Spleen (tissue), 11 donors: ENCODE measurements around the gene MCM3AP. TPM values are rescaled to one million over a fixed set of nuclear protein-coding genes. Genes with fewer than 3 reads are reported as not detected.

Experiments used
- DNase-seq: peaks from one replicate; pipeline ENCODE4 v3.0.0-alpha.2; 2020
- H3K27ac ChIP-seq, 8 donors: fragments of 200-600 bp; sonication (generic) in 7 of 8; 1 replicate in 4 of 8; 2 replicates in 4 of 8; pipeline versions ENCODE4 v1.5.0 to v1.8.0; 2016 to 2021; ENCODE audit warnings: inconsistent platforms in 4 of 8, mild to moderate bottlenecking in 4 of 8, moderate library complexity in 1 of 8
- H3K27me3 ChIP-seq, 7 donors: fragments of 200-600 bp; sonication (generic) in 6 of 7; replicated peaks in 1 of 7; 1 replicate in 4 of 7; 2 replicates in 3 of 7; pipeline versions ENCODE4 v1.5.0 to v1.8.0; 2016 to 2021; ENCODE audit warnings: inconsistent platforms in 3 of 7, mild to moderate bottlenecking in 1 of 7
- H3K36me3 ChIP-seq, 6 donors: fragments of 200-600 bp; sonication (generic) in 5 of 6; 1 replicate in 4 of 6; 2 replicates in 2 of 6; pipeline versions ENCODE4 v1.5.0 to v1.8.0; 2016 to 2021; ENCODE audit warnings: inconsistent platforms in 2 of 6
- H3K4me1 ChIP-seq, 6 donors: fragments of 200-600 bp; sonication (generic) in 5 of 6; 1 replicate in 3 of 6; 2 replicates in 3 of 6; pipeline versions ENCODE4 v1.5.0 to v1.8.0; 2016 to 2021; ENCODE audit warnings: inconsistent platforms in 3 of 6
- H3K4me3 ChIP-seq, 8 donors: fragments of 200-600 bp; sonication (generic) in 7 of 8; 1 replicate in 4 of 8; 2 replicates in 4 of 8; pipeline versions ENCODE4 v1.5.0 to v1.8.0; 2016 to 2021; ENCODE audit warnings: inconsistent platforms in 4 of 8, mild to moderate bottlenecking in 4 of 8, moderate library complexity in 2 of 8
- H3K9me3 ChIP-seq, 8 donors: fragments of 200-600 bp; sonication (generic) in 7 of 8; 1 replicate in 4 of 8; 2 replicates in 4 of 8; pipeline versions ENCODE4 v1.5.0 to v1.8.0; 2016 to 2021; ENCODE audit warnings: inconsistent platforms in 4 of 8
- POLR2A ChIP-seq, 3 donors: fragments of 450-650 bp; IDR thresholded peaks; one replicate each; pipeline ENCODE4 v1.5.1; 2017; ENCODE audit warnings: antibody characterized with exemption in 3 of 3, mild to moderate bottlenecking in 1 of 3
- POLR2AphosphoS5 ChIP-seq, 3 donors: sonication (generic); formaldehyde crosslinking; IDR thresholded peaks; one replicate each; pipeline ENCODE4 v1.5.1; 2017; ENCODE audit warnings: antibody characterized with exemption in 3 of 3
- WGBS, 5 donors: extraction: QIAGEN DNeasy Blood & Tissue Kit in 3 of 5; methylation state at CpG; one replicate each; pipeline versions ENCODE4 v1.1.5 to v1.1.7; 2013 to 2018; 5-methylcytosine and 5-hydroxymethylcytosine counted together
- intact Hi-C: fragments of 100-400 bp; cut with DNase I; formaldehyde crosslinking; loops from one replicate; pipeline ENCODE4 v1.15.0; 2023; ENCODE audit warnings: low total_unique reads
- polyA plus RNA-seq, 3 donors: library from polyadenylated mRNA; stranded (reverse); fragments of 200-250 nt; gene quantifications; one replicate each; pipeline ENCODE4 v1.2.1, GENCODE V29; 2013
- total RNA-seq, 7 donors: library from RNA; depleted of rRNA in 3 of 7; stranded (reverse); fragments of >200 nt in 3 of 7; fragmentation: NEBNext Ultra II Directional in 4 of 7; extraction: Animal tissue kit (Norgen Biotek cat#: 25700) in 4 of 7; gene quantifications; one replicate each; pipeline versions ENCODE4 v1.1.0 to v1.2.1, GENCODE V29; 2016 to 2021
- TF ChIP-seq, protein P1 (sequence below), 11 experiments: fragments of 200-600 bp in 7 of 11; fragments of 450-650 bp in 4 of 11; sonication (generic) in 4 of 11; IDR thresholded peaks in 8 of 11; conservative IDR thresholded peaks in 3 of 11; 1 replicate in 7 of 11; 2 replicates in 4 of 11; pipeline versions ENCODE4 v1.4.0 to v1.8.0; 2016 to 2021; ENCODE audit warnings: antibody characterized with exemption in 11 of 11, inconsistent platforms in 4 of 11, mild to moderate bottlenecking in 1 of 11
- donor health status: healthy with polysubstance abuse.
- donor health status: DM: no; HTN: no; CAD: no; lungs with moderate emphysema.
- donor health status: DM: no; HTN: no; CAD: no.
- donor health status: Bipolar disorder and iron deficiency.
- donor health status: healthy.
- donor health status: DM: no; HTN: no; CAD: no.
- donor health status: DM: yes; HTN: yes; CAD: no.

MCM3AP gene
- total and polyA plus RNA-seq, 10 donors: 35.2 to 144 (median 103) TPM

DNA sequence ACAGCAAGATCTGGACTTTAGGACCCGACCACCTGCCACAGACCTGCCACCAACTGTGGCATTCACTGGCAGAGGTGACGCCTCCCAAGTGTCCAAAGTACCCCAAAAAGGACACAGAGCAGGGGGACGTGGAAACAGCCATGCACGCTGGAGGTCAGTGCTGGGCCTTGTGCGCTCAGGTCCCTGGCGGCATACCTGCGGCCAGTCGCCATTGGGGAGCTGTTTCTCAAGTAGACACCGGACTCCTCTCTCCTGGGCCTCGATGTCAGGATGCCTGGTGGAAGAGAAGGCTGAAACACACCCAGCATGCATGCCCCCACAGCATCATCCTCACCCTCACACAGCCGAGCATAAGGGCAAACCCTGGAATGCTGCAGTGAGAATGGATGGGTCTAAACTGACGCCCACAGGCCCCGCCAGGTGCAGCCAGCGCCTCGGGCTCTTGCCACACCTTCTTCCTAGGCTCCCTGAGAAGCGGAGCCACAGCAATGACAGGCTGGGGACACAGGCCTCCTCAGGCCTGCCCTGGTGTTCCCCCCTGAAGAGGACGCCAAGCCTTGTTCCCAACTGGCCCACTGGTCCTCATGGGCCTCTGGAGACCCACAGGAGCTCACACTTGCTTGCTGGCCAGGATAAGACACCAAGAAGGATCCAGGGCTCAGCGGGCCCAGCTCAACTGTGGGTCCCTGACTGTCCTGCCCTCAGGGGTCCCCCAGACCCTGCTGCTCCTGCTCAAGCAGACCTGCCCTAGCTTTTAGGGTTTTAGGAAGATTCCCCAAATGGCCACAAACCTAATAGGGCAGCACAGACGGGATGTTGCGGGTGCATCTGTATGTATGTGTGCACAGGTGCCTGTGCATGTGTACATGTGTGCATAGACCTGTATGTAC lies 93.5 kb downstream of the MCM3AP start:
- peaks cover 0 to 77% (median 38%) of the 10 kb centered on the region in 6 donors for H3K36me3 ChIP-seq
- H3K27me3 ChIP-seq: no peaks in the 10 kb centered on the region
- no peak for DNase-seq
- intact Hi-C loops: no loop called here
- H3K9me3 ChIP-seq: no peaks in the 10 kb centered on the region
- H3K4me3 ChIP-seq: no peak overlapping the region
- TF ChIP-seq, protein P1, sequence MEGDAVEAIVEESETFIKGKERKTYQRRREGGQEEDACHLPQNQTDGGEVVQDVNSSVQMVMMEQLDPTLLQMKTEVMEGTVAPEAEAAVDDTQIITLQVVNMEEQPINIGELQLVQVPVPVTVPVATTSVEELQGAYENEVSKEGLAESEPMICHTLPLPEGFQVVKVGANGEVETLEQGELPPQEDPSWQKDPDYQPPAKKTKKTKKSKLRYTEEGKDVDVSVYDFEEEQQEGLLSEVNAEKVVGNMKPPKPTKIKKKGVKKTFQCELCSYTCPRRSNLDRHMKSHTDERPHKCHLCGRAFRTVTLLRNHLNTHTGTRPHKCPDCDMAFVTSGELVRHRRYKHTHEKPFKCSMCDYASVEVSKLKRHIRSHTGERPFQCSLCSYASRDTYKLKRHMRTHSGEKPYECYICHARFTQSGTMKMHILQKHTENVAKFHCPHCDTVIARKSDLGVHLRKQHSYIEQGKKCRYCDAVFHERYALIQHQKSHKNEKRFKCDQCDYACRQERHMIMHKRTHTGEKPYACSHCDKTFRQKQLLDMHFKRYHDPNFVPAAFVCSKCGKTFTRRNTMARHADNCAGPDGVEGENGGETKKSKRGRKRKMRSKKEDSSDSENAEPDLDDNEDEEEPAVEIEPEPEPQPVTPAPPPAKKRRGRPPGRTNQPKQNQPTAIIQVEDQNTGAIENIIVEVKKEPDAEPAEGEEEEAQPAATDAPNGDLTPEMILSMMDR (IDR thresholded peaks at IDR 0.05 in 8 of 11, conservative IDR thresholded peaks at IDR 0.05 in 3 of 11): no peak
- TF ChIP-seq POLR2AphosphoS5 (IDR thresholded peaks at IDR 0.05): no peak
- no peak for TF ChIP-seq POLR2A (IDR thresholded peaks at IDR 0.05)
- WGBS, 5 donors: 89 to 98% (median 97%) methylated on average over 10 to 20 of the region's 20 CpGs
- peaks cover 0 to 7% (median 0%) of the 10 kb centered on the region in 6 donors for H3K4me1 ChIP-seq
- H3K27ac ChIP-seq: no peak overlapping the region

DNA sequence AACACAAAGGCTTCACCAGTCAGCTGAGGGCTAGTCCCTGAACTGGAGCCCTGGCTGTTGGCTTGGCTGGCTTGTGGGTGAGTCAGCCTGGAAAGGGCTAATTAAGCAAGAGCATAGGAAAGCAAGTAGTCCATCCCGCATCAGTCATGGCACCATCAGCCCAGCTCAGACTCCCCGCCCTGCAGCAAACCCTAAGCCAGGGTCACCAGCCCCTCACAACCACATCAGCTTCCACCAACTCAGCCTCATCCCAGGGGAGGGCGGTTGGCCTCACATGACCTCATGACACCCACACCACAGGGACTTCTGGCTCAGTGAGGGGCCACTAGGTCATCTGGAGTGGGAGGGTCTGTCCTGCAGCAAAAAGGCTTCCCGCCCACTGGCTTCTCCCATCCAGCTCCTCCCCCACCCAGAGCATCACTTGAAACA lies 94.1 kb downstream of the MCM3AP start:
- TF ChIP-seq, protein P1 (IDR thresholded peaks at IDR 0.05 in 8 of 11, conservative IDR thresholded peaks at IDR 0.05 in 3 of 11): no peak
- TF ChIP-seq POLR2AphosphoS5 (IDR thresholded peaks at IDR 0.05): no peak
- no peak for TF ChIP-seq POLR2A (IDR thresholded peaks at IDR 0.05)
- Histone ChIP-seq H3K4me1 (peaks cover 0 to 7% (median 0%) of the 10 kb centered on the region in 6 donors), H3K27me3 (no peaks in the 10 kb centered on the region), H3K36me3 (peaks cover 0 to 70% (median 32%) of the 10 kb centered on the region in 6 donors), H3K9me3 (no peaks in the 10 kb centered on the region), H3K4me3 (no peak overlapping the region), H3K27ac (no peak overlapping the region)
- WGBS, 5 donors: 89 to 96% (median 94%) methylated on average over 4 of the region's 4 CpGs
- DNase-seq: no peak
- intact Hi-C loops: no loop called here

DNA sequence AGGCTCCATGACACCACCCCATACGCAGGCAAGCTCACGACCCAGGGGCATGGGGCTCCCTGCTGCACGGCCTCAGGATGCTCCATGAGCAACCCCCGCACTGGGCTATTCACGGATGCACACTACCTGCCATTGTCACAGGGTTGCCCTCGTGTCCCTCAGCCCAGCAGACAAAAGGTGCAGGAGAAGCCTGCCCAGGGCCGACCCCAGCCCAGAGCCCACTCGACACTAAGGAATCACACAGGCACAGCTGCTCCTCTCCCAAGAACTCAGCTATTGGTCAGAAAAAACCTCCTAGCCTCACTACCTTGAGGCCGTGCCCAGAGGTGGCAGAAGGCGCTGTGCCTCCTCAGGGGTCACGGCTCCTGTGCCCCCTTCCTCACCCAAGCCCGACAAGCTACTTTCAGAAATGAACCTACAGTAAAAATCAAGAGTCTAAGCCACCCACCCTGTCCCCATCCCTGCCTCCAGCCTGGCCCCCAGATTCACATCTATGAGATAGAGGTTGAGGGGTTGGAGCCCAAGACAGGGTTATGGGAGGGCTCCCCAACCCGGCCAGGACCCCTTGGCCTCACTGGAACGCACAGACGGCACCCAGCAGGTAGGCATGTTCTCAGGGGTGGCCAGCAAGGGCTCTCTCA lies 94.8 kb downstream of the MCM3AP start:
- Histone ChIP-seq H3K27me3 (no peaks in the 10 kb centered on the region), H3K4me1 (peaks cover 0 to 10% (median 0%) of the 10 kb centered on the region in 6 donors), H3K4me3 (no peak overlapping the region), H3K27ac (no peak overlapping the region), H3K36me3 (peaks cover 0 to 64% (median 26%) of the 10 kb centered on the region in 6 donors), H3K9me3 (no peaks in the 10 kb centered on the region)
- no peak for TF ChIP-seq POLR2A (IDR thresholded peaks at IDR 0.05)
- no peak for TF ChIP-seq POLR2AphosphoS5 (IDR thresholded peaks at IDR 0.05)
- TF ChIP-seq, protein P1 (IDR thresholded peaks at IDR 0.05 in 8 of 11, conservative IDR thresholded peaks at IDR 0.05 in 3 of 11): no peak
- 92 to 97% (median 94%) methylated on average over 11 to 15 of the region's 15 CpGs for WGBS, 5 donors
- DNase-seq: no peak
- intact Hi-C loops: no loop called here
